Central memory CD8-positive, alpha-beta T cell (primary cell): ENCODE measurements around the gene CLEC18A.
"Not testable (repeated sequence)": the region's sequence is repeated elsewhere in the genome, so short reads cannot be mapped to it uniquely, and the experiment has no call there.

Experiments used
- ATAC-seq: fragments of 150-1000 bp; cut with Tn5 transposase; replicated peaks from 2 replicates; pipeline ENCODE4 v1.10.0; 2022; ENCODE audit warnings: mild to moderate bottlenecking, moderate FRiP score, moderate number of reproducible peaks; ENCODE audit not compliant: poor library complexity, severe bottlenecking; ENCODE audit errors: extremely low read depth
- DNase-seq, 2 donors: peaks; one replicate each; pipeline ENCODE4 v3.0.0; 2021; ENCODE audit warnings: low spot score in 2 of 2
- H3K27ac Mint-ChIP-seq: one replicate; pipeline ENCODE4 v1.8.0; 2022; ENCODE audit warnings: low read depth, mild to moderate bottlenecking, moderate library complexity, mixed read lengths
- H3K27me3 Mint-ChIP-seq: one replicate; pipeline ENCODE4 v1.8.0; 2022; ENCODE audit warnings: mixed read lengths
- H3K36me3 Mint-ChIP-seq: one replicate; pipeline ENCODE4 v1.8.0; 2022; ENCODE audit warnings: mild to moderate bottlenecking, moderate library complexity, mixed read lengths; ENCODE audit not compliant: insufficient read depth
- H3K4me1 Mint-ChIP-seq: one replicate; pipeline ENCODE4 v1.8.0; 2022; ENCODE audit warnings: mixed read lengths
- H3K4me3 Mint-ChIP-seq: one replicate; pipeline ENCODE4 v1.8.0; 2022; ENCODE audit warnings: mild to moderate bottlenecking, moderate library complexity, mixed read lengths
- H3K9me3 Mint-ChIP-seq: one replicate; pipeline ENCODE4 v1.8.0; 2022; ENCODE audit warnings: mixed read lengths

The CLEC18A gene

GRCh38 chr16:69951017-69951671, at the start of gene CLEC18A:
Gene CLEC18A (plus strand): TSS chr16:69951334. CDS start chr16:69951367, 33 bp downstream.
- H3K36me3 Mint-ChIP-seq, H3K9me3 Mint-ChIP-seq, DNase-seq, H3K27ac Mint-ChIP-seq, H3K4me1 Mint-ChIP-seq, H3K27me3 Mint-ChIP-seq, H3K4me3 Mint-ChIP-seq, ATAC-seq: not testable (repeated sequence)

GRCh38 chr16:69903865-69904415, 47.2 kb upstream of the CLEC18A start:
- H3K36me3 Mint-ChIP-seq, result peaks cover 25% of the 10 kb centered on the region
- no peaks in the 10 kb centered on the region for H3K27me3 Mint-ChIP-seq
- DNase-seq (no peak), ATAC-seq (no peak)
- H3K4me1 Mint-ChIP-seq, result peaks cover 5% of the 10 kb centered on the region
- no peak overlapping the region for H3K4me3 Mint-ChIP-seq
- H3K27ac Mint-ChIP-seq, result no peak overlapping the region
- H3K9me3 Mint-ChIP-seq, result no peaks in the 10 kb centered on the region

- H3K27ac Mint-ChIP-seq, result no peak overlapping the region
- no peak for DNase-seq
- H3K4me1 Mint-ChIP-seq, result peaks cover 5% of the 10 kb centered on the region
- peaks cover 27% of the 10 kb centered on the region for H3K36me3 Mint-ChIP-seq
- no peaks in the 10 kb centered on the region for H3K9me3 Mint-ChIP-seq
- no peak overlapping the region for H3K4me3 Mint-ChIP-seq
- ATAC-seq, result no peak
- H3K27me3 Mint-ChIP-seq, result no peaks in the 10 kb centered on the region
Observed at GRCh38 chr16:69904495-69905170, 46.5 kb upstream of the CLEC18A start.

GRCh38 chr16:69905171-69905555, 46.0 kb upstream of the CLEC18A start:
- no peak overlapping the region for H3K27ac Mint-ChIP-seq
- no peak overlapping the region for H3K4me3 Mint-ChIP-seq
- H3K36me3 Mint-ChIP-seq, result peaks cover 27% of the 10 kb centered on the region
- DNase-seq (no peak), ATAC-seq (no peak)
- H3K4me1 Mint-ChIP-seq, result peaks cover 5% of the 10 kb centered on the region
- H3K27me3 Mint-ChIP-seq, result no peaks in the 10 kb centered on the region
- H3K9me3 Mint-ChIP-seq, result no peaks in the 10 kb centered on the region

- H3K36me3 Mint-ChIP-seq, result peaks cover 26% of the 10 kb centered on the region
- H3K27ac Mint-ChIP-seq, result no peak overlapping the region
- ATAC-seq, result no peak
- DNase-seq, result no peak
- H3K27me3 Mint-ChIP-seq, result no peaks in the 10 kb centered on the region
- H3K4me3 Mint-ChIP-seq, result no peak overlapping the region
- no peaks in the 10 kb centered on the region for H3K9me3 Mint-ChIP-seq
- H3K4me1 Mint-ChIP-seq, result peaks cover 3% of the 10 kb centered on the region
Observed at GRCh38 chr16:69906838-69907401, 44.2 kb upstream of the CLEC18A start.

- H3K27ac Mint-ChIP-seq, result no peak overlapping the region
- no peaks in the 10 kb centered on the region for H3K4me1 Mint-ChIP-seq
- no peaks in the 10 kb centered on the region for H3K9me3 Mint-ChIP-seq
- no peaks in the 10 kb centered on the region for H3K27me3 Mint-ChIP-seq
- H3K4me3 Mint-ChIP-seq, result no peak overlapping the region
- ATAC-seq (no peak), DNase-seq (no peak)
- peaks cover 25% of the 10 kb centered on the region for H3K36me3 Mint-ChIP-seq
Observed at GRCh38 chr16:69909043-69909442, 42.1 kb upstream of the CLEC18A start.

GRCh38 chr16:69909760-69910159, 41.4 kb upstream of the CLEC18A start:
- no peaks in the 10 kb centered on the region for H3K9me3 Mint-ChIP-seq
- H3K36me3 Mint-ChIP-seq, result peaks cover 25% of the 10 kb centered on the region
- no peaks in the 10 kb centered on the region for H3K4me1 Mint-ChIP-seq
- DNase-seq (no peak), ATAC-seq (no peak)
- H3K27ac Mint-ChIP-seq, result no peak overlapping the region
- no peak overlapping the region for H3K4me3 Mint-ChIP-seq
- H3K27me3 Mint-ChIP-seq, result no peaks in the 10 kb centered on the region

GRCh38 chr16:69910964-69911363, 40.2 kb upstream of the CLEC18A start:
- DNase-seq (no peak), ATAC-seq (no peak)
- Mint-ChIP-seq H3K4me1 (no peaks in the 10 kb centered on the region), H3K9me3 (no peaks in the 10 kb centered on the region), H3K36me3 (peaks cover 25% of the 10 kb centered on the region), H3K27me3 (no peaks in the 10 kb centered on the region), H3K27ac (no peak overlapping the region), H3K4me3 (no peak overlapping the region)

GRCh38 chr16:69916462-69916861, 34.7 kb upstream of the CLEC18A start:
- no peaks in the 10 kb centered on the region for H3K4me1 Mint-ChIP-seq
- no peaks in the 10 kb centered on the region for H3K9me3 Mint-ChIP-seq
- no peaks in the 10 kb centered on the region for H3K27me3 Mint-ChIP-seq
- H3K4me3 Mint-ChIP-seq, result no peak overlapping the region
- peaks cover 19% of the 10 kb centered on the region for H3K36me3 Mint-ChIP-seq
- H3K27ac Mint-ChIP-seq, result peak overlapping the region; percentile 40
- no peak for ATAC-seq
- no peak for DNase-seq

GRCh38 chr16:69917311-69917710, 33.8 kb upstream of the CLEC18A start:
- Mint-ChIP-seq H3K27ac (no peak overlapping the region), H3K4me1 (no peaks in the 10 kb centered on the region), H3K9me3 (no peaks in the 10 kb centered on the region), H3K4me3 (no peak overlapping the region), H3K27me3 (no peaks in the 10 kb centered on the region), H3K36me3 (peaks cover 18% of the 10 kb centered on the region)
- DNase-seq (no peak), ATAC-seq (no peak)

GRCh38 chr16:69917739-69918138, 33.4 kb upstream of the CLEC18A start:
- Mint-ChIP-seq H3K27ac (no peak overlapping the region), H3K27me3 (no peaks in the 10 kb centered on the region), H3K9me3 (no peaks in the 10 kb centered on the region), H3K4me1 (no peaks in the 10 kb centered on the region), H3K36me3 (peaks cover 18% of the 10 kb centered on the region), H3K4me3 (no peak overlapping the region)
- DNase-seq (no peak), ATAC-seq (no peak)

GRCh38 chr16:69918241-69918640, 32.9 kb upstream of the CLEC18A start:
- no peak overlapping the region for H3K27ac Mint-ChIP-seq
- no peak overlapping the region for H3K4me3 Mint-ChIP-seq
- ATAC-seq, result no peak

GRCh38 chr16:69921127-69921526, 30.0 kb upstream of the CLEC18A start:
- no peak for ATAC-seq
- Mint-ChIP-seq H3K27ac (no peak overlapping the region), H3K9me3 (no peaks in the 10 kb centered on the region), H3K4me1 (no peaks in the 10 kb centered on the region), H3K36me3 (peaks cover 24% of the 10 kb centered on the region), H3K4me3 (no peak overlapping the region), H3K27me3 (no peaks in the 10 kb centered on the region)
- DNase-seq, result no peak

More at GRCh38 chr16:69918241-69918640, 32.9 kb upstream of the CLEC18A start:
- H3K36me3 Mint-ChIP-seq, result peaks cover 18% of the 10 kb centered on the region
- no peaks in the 10 kb centered on the region for H3K27me3 Mint-ChIP-seq
- DNase-seq, result no peak
- H3K4me1 Mint-ChIP-seq, result no peaks in the 10 kb centered on the region
- H3K9me3 Mint-ChIP-seq, result no peaks in the 10 kb centered on the region
